K562 (cell line): Measurements from ENCODE around the gene DACT3. TPM values are rescaled to one million over a fixed set of nuclear protein-coding genes. Genes with fewer than 3 reads are reported as not detected.

Experiments used
- ATAC-seq: fragments of 200-7000 bp; cut with Tn5 transposase; 3 replicates; pipeline ENCODE4 v1.9.1; 2020; ENCODE audit warnings: moderate library complexity
- BruUV-seq: library from RNA; stranded (reverse); fragments of 400-500 nt; replicated peaks from 2 replicates; lab custom pipeline; 2021; lab: Mats Ljungman, UMichigan
- CTCF ChIA-PET: fragments of 300-600 bp; formaldehyde crosslinking; extraction: SDS; loops from one replicate; lab custom pipeline; 2021; ENCODE audit warnings: low intra/inter-chr PET ratio; lab: Yijun Ruan, JAX
- POLR2A ChIA-PET: fragments of 300-600, 350-650 bp; sonication (Branson Sonifier 250); formaldehyde crosslinking; extraction: SDS; loops from one replicate; lab custom pipeline; 2021; ENCODE audit warnings: antibody characterized with exemption, inconsistent platforms; lab: Yijun Ruan, JAX
- DNase-seq, 4 experiments: peaks; one replicate each; pipeline versions ENCODE4 v3.0.0 to v3.0.0-alpha.2; 2011 to 2018; ENCODE audit warnings: low spot score in 3 of 4, mixed read lengths in 3 of 4; ENCODE audit errors: extremely low read depth in 1 of 4
- FAIRE-seq: peaks from 2 replicates; lab custom pipeline; 2011; peaks lifted over from hg19 to GRCh38; lab: Jason Lieb, UNC
- H2AFZ ChIP-seq: 2 replicates; pipeline ENCODE4 v1.6.0; 2011; ENCODE audit warnings: low read depth, low read length, control low read depth, inconsistent platforms
- H3K27ac ChIP-seq: fragments of 200-600 bp; 3 replicates; pipeline ENCODE4 v1.8.0; 2011; ENCODE audit warnings: low read depth, mild to moderate bottlenecking, control low read depth, inconsistent platforms, low read length, moderate library complexity, mixed read lengths; ENCODE audit errors: extremely low read depth
- H3K27me3 ChIP-seq, 2 experiments: fragments of 300-600 bp in 1 of 2; 2 replicates in 1 of 2; 3 replicates in 1 of 2; pipeline versions ENCODE4 v1.6.0 to v1.8.0; 2011; ENCODE audit warnings: inconsistent platforms in 2 of 2, low read length in 2 of 2, mild to moderate bottlenecking in 1 of 2, mixed read lengths in 1 of 2, moderate library complexity in 1 of 2; ENCODE audit not compliant: control insufficient read depth in 2 of 2, insufficient read depth in 2 of 2
- H3K36me3 ChIP-seq: fragments of 300-600 bp; 3 replicates; pipeline ENCODE4 v1.8.0; 2011; ENCODE audit warnings: mild to moderate bottlenecking, low read length, inconsistent platforms; ENCODE audit not compliant: control insufficient read depth, insufficient read depth
- H3K4me1 ChIP-seq, 2 experiments: fragments of 200-600 bp in 1 of 2; replicated peaks in 1 of 2; 2 replicates in 1 of 2; 3 replicates in 1 of 2; pipeline versions ENCODE4 v1.5.1 to v1.8.0; 2011; ENCODE audit warnings: inconsistent platforms in 2 of 2, low read length in 2 of 2, mild to moderate bottlenecking in 1 of 2, mixed read lengths in 1 of 2, moderate library complexity in 1 of 2; ENCODE audit not compliant: control insufficient read depth in 2 of 2, insufficient read depth in 2 of 2
- H3K4me2 ChIP-seq: 2 replicates; pipeline ENCODE4 v1.6.1; 2011; ENCODE audit warnings: low read length, control low read depth, inconsistent platforms, mixed read lengths; ENCODE audit not compliant: insufficient read depth
- H3K4me3 ChIP-seq: fragments of 200-600 bp; sonication (generic), shearing (Covaris generic); 2 replicates; pipeline ENCODE4 v1.5.1; 2016; ENCODE audit warnings: control low read depth, inconsistent platforms
- H3K79me2 ChIP-seq: fragments of 200-600 bp; 3 replicates; pipeline ENCODE4 v1.8.0; 2011; ENCODE audit warnings: low read length, inconsistent platforms; ENCODE audit not compliant: control insufficient read depth, insufficient read depth
- H3K9ac ChIP-seq, 2 experiments: 2 replicates each; pipeline versions ENCODE4 v1.6.0 to v1.6.1; 2011; ENCODE audit warnings: low read depth in 2 of 2, low read length in 2 of 2, control low read depth in 1 of 2, inconsistent platforms in 1 of 2, mild to moderate bottlenecking in 1 of 2, mixed read lengths in 1 of 2; ENCODE audit not compliant: insufficient read depth in 1 of 2
- H3K9me1 ChIP-seq: one replicate; pipeline ENCODE4 v1.6.0; 2011; ENCODE audit warnings: inconsistent platforms, mild to moderate bottlenecking, low read length, moderate library complexity; ENCODE audit not compliant: control insufficient read depth, insufficient read depth
- H3K9me3 ChIP-seq: replicated peaks from 2 replicates; pipeline ENCODE4 v1.5.1; 2011; ENCODE audit warnings: low read depth, low read length, inconsistent platforms; ENCODE audit not compliant: control insufficient read depth, insufficient read depth
- H4K20me1 ChIP-seq: replicated peaks from 2 replicates; pipeline ENCODE4 v1.6.1; 2011; ENCODE audit warnings: low read length, inconsistent platforms, mixed read lengths; ENCODE audit not compliant: control insufficient read depth, insufficient read depth
- BCOR ChIP-seq: fragments of 450-650 bp; IDR thresholded peaks from 2 replicates; pipeline ENCODE4 v1.6.1; 2016
- BMI1 ChIP-seq: fragments of 150-350 bp; IDR thresholded peaks from 2 replicates; pipeline ENCODE4 v1.6.1; 2014; ENCODE audit warnings: low read length
- COPS2 ChIP-seq: fragments of 450-650 bp; conservative IDR thresholded peaks from 2 replicates; pipeline ENCODE4 v1.6.1; 2016; ENCODE audit warnings: mild to moderate bottlenecking, moderate library complexity
- CREM ChIP-seq: IDR thresholded peaks from 2 replicates; pipeline ENCODE4 v1.6.1; 2014; ENCODE audit warnings: antibody characterized with exemption, low read depth
- HIVEP1 ChIP-seq: fragments of 250-450 bp; sonication (Bioruptor Pico); IDR thresholded peaks from 2 replicates; pipeline ENCODE4 v1.4.0; 2020; ENCODE audit warnings: mild to moderate bottlenecking
- KDM2B ChIP-seq: fragments of 250-450 bp; sonication (Bioruptor Pico); IDR thresholded peaks from 2 replicates; pipeline ENCODE4 v1.8.0; 2021; ENCODE audit warnings: mild to moderate bottlenecking, moderate library complexity
- KHSRP ChIP-seq: fragments of 450-650 bp; IDR thresholded peaks from 2 replicates; pipeline ENCODE4 v1.6.1; 2017
- NCOR1 ChIP-seq: fragments of 450-650 bp; IDR thresholded peaks from 2 replicates; pipeline ENCODE4 v1.6.1; 2016; ENCODE audit warnings: mild to moderate bottlenecking, moderate library complexity
- PHF21A ChIP-seq: fragments of 450-650 bp; IDR thresholded peaks from 2 replicates; pipeline ENCODE4 v1.6.1; 2017; ENCODE audit warnings: low read depth, borderline replicate concordance
- PML ChIP-seq: IDR thresholded peaks from 2 replicates; pipeline ENCODE4 v1.6.1; 2012; ENCODE audit warnings: low read length, inconsistent platforms
- RCOR1 ChIP-seq, 2 experiments: IDR thresholded peaks; 2 replicates each; pipeline ENCODE4 v1.6.1; 2012; ENCODE audit warnings: low read depth in 2 of 2, low read length in 2 of 2, borderline replicate concordance in 1 of 2, improper control_type of control experiment in 1 of 2
- SMARCA5 ChIP-seq: fragments of 450-650 bp; IDR thresholded peaks from 2 replicates; pipeline ENCODE4 v1.6.1; 2016
- SMARCC2 ChIP-seq: fragments of 450-650 bp; IDR thresholded peaks from 2 replicates; pipeline ENCODE4 v1.6.1; 2017; ENCODE audit warnings: antibody characterized with exemption, moderate library complexity, mild to moderate bottlenecking, low read depth
- SMARCE1 ChIP-seq: fragments of 450-650 bp; IDR thresholded peaks from 2 replicates; pipeline ENCODE4 v1.7.1; 2016; ENCODE audit warnings: mild to moderate bottlenecking
- SRF ChIP-seq, 2 experiments: fragments of 250-450, 450-650 bp in 1 of 2; sonication (Bioruptor Pico) in 1 of 2; sonication (generic) in 1 of 2; formaldehyde crosslinking; IDR thresholded peaks; 2 replicates each; pipeline versions ENCODE4 v1.5.0 to v1.5.1; 2020 to 2022; ENCODE audit warnings: mild to moderate bottlenecking in 1 of 2, missing genetic modification reagents in 1 of 2
- TFAM ChIP-seq: fragments of 250-450 bp; sonication (Bioruptor Pico); conservative IDR thresholded peaks from 2 replicates; pipeline ENCODE4 v1.5.0; 2021; ENCODE audit warnings: mild to moderate bottlenecking, moderate library complexity
- ZFP30 ChIP-seq: fragments of 250-450 bp; sonication (Bioruptor Pico); IDR thresholded peaks from 2 replicates; pipeline ENCODE4 v1.8.0; 2022; ENCODE audit warnings: moderate library complexity, mild to moderate bottlenecking, inconsistent platforms, borderline replicate concordance
- ZNF134 ChIP-seq: fragments of 250-450 bp; sonication (Bioruptor Pico); conservative IDR thresholded peaks from 2 replicates; pipeline ENCODE4 v1.4.0; 2020
- ZNF354B ChIP-seq: fragments of 250-450 bp; sonication (Bioruptor Pico); IDR thresholded peaks from 2 replicates; pipeline ENCODE4 v1.4.0; 2020
- ZNF41 ChIP-seq: fragments of 250-450 bp; sonication (Bioruptor Pico); conservative IDR thresholded peaks from 2 replicates; pipeline ENCODE4 v1.4.0; 2020; ENCODE audit warnings: mild to moderate bottlenecking
- ZNF589 ChIP-seq: fragments of 200-800 bp; sonication (Bioruptor generic); IDR thresholded peaks from 2 replicates; pipeline ENCODE4 v1.6.1; 2016; ENCODE audit warnings: low read depth, missing genetic modification characterization, missing compliant biosample characterization
- WGBS: fragments of 100-300 bp; shearing (Covaris generic); methylation state at CpG from one replicate; pipeline ENCODE4 v1.1.6; 2016; ENCODE audit warnings: low coverage, mixed read lengths; ENCODE audit not compliant: insufficient coverage; ENCODE audit errors: missing lambda C conversion rate; 5-methylcytosine and 5-hydroxymethylcytosine counted together
- in situ Hi-C: fragments of 300-500 bp; cut with MboI; formaldehyde crosslinking; loops from 4 replicates; pipeline ENCODE4 v1.15.0; 2018; ENCODE audit warnings: inconsistent platforms, mixed read lengths
- intact Hi-C: fragments of 100-400 bp; cut with micrococcal nuclease; formaldehyde crosslinking; loops from 2 replicates; pipeline ENCODE4 v1.14.2; 2022
- polyA plus RNA-seq, 8 experiments: library from polyadenylated mRNA; depleted of rRNA in 4 of 8; stranded (reverse) in 5 of 8; unstranded in 3 of 8; fragments of >200 nt; fragmentation: Nextera tagmentation in 2 of 8; fragmentation: Illumina TruSeq in 1 of 8; extraction: Ambion mirVana in 2 of 8; extraction: Trizol in 1 of 8; gene quantifications; 2 replicates each; pipeline versions ENCODE4 v1.2.1 to v1.2.3, GENCODE V29; 2011 to 2014; ENCODE audit warnings: inconsistent platforms in 1 of 8, missing spikeins in 1 of 8
- total RNA-seq, 7 experiments: library from RNA; depleted of rRNA in 6 of 7; stranded (reverse); fragments of >200 nt in 6 of 7; fragmentation: Illumina TruSeq in 2 of 7; extraction: Trizol in 2 of 7; gene quantifications; 2 replicates each; pipeline versions ENCODE4 v1.2.1 to v1.2.3, GENCODE V29; 2011 to 2021; ENCODE audit warnings: low replicate concordance in 1 of 7
- TF ChIP-seq, protein P1 (sequence below), 2 experiments: fragments of 450-650 bp in 1 of 2; sonication (generic) in 1 of 2; formaldehyde crosslinking; conservative IDR thresholded peaks; 2 replicates each; pipeline versions ENCODE4 v1.4.0 to v1.8.1; 2020 to 2022; ENCODE audit warnings: mild to moderate bottlenecking in 1 of 2, missing genetic modification reagents in 1 of 2
- TF ChIP-seq, protein P2 (sequence below): fragments of 450-650 bp; IDR thresholded peaks from 2 replicates; pipeline ENCODE4 v1.6.1; 2017; ENCODE audit warnings: antibody characterized with exemption

Gene DACT3
- total and polyA plus RNA-seq, 9 of the 15 experiments (the other 6 are each of a cell fraction or from before 2014, with no cell fraction given): 0.67 to 6.5 (median 3.5) TPM

DNA sequence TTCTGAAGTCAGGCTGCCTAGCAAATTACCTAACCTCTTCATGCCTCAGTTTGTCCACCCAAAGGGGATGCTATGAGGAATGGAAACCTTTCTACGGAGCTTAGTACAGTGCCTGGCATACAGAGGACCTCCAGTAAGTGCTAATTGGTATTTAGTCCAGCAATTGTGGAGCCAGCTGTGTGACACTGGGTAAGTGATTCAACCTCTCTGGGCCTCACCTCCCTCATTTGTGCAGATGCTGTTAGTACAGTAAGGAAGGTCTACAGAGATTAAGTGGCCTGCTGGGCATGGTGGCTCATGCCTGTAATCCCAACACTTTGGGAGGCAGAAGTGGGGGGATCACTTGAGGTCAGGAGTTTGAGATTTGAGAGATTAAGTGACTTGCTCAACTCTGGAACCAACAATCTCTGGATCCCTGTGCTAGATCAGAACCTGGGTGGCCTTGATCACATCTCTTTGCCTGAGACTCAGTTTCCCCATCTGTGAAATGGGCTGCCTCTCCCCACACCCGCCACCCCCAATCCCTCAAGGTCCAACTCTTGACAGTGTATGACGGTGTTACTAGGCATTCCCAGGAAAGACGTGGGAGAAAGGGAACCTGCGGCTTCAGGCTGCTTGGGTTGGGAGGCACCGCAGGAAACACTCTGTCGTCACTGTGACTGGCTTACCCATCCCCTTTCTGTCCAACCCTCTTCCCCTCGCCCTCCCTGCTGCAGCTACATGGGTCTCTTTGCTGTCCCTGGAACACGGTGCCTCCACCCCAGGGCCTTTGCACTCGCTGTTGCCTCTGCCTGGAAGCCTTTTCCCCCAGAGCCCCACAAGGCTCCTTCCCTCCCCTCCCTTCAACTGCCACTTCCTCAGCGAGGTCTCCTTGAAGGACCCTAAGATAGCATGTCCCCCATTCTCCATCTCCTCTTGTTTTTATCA, 37.7 kb upstream of the DACT3 start:
- peaks cover 12% of the 10 kb centered on the region; the same call in 2 of the 3 replicates for H3K79me2 ChIP-seq
- CTCF ChIA-PET: no interaction called here
- H3K27me3 ChIP-seq: no peaks in the 10 kb centered on the region
- POLR2A ChIA-PET: interaction anchor here (0.6 to 0.7 kb wide), 4 partner anchors 42 to 125 kb away, joined by 3 to 4 read pairs (median 3); no protein-coding TSS in a partner anchor
- H3K9me1 ChIP-seq: no peaks in the 10 kb centered on the region
- H4K20me1 ChIP-seq: 0 out of 2 replicates have a peak, but pooled peaks cover 3% of the 10 kb centered on the region
- peaks cover 12 to 19% of the 10 kb centered on the region in 2 experiments; a peak in 4 of 5 replicates for H3K4me1 ChIP-seq
- whole genome bisulfite sequencing: 87% methylated on average over 11 of the region's 11 CpGs
- peaks cover 78% of the 10 kb centered on the region for H3K36me3 ChIP-seq
- ATAC-seq (no peak), FAIRE-seq (no peak), DNase-seq (no peak)
- peak overlapping the region; percentile 37; the same call in 1 of the 3 replicates for H3K27ac ChIP-seq
- in situ Hi-C loops: no loop called here
- no peak overlapping the region for H3K9ac ChIP-seq
- H2AFZ ChIP-seq: no peak overlapping the region
- no TSS peak for BruUV-seq
- H3K9me3 ChIP-seq: no peaks in the 10 kb centered on the region; the same call in 1 of the 2 replicates
- intact Hi-C loops: no loop called here
- H3K4me2 ChIP-seq: no peak overlapping the region
- H3K4me3 ChIP-seq: no peak overlapping the region
- TF ChIP-seq ZNF354B (CRISPR knock-in tag) (no peak), SMARCC2 (no peak), PML (no peak), ZNF41 (CRISPR knock-in tag) (no peak), NCOR1 (no peak), SMARCA5 (peak; percentile 74; the same call in 1 of the 2 replicates), RCOR1 (IDR thresholded peaks at IDR 0.05; ENCODE audit: borderline replicate concordance in 1 of 2, low read depth in 2 of 2, low read length in 2 of 2) (no peak; a peak in 1 of 4 replicates), TFAM (CRISPR knock-in tag) (no peak), SMARCE1 (no peak), SRF (CRISPR knock-in tag; IDR thresholded peaks at IDR 0.05) (no peak), BMI1 (no peak), HIVEP1 (CRISPR knock-in tag) (no peak), BCOR (peak; percentile 95), KDM2B (CRISPR knock-in tag) (no peak), CREM (no peak), PHF21A (no peak), COPS2 (no peak), ZNF589 (CRISPR knock-in tag) (0 out of 2 replicates have a peak, but pooled peaks have one; percentile 35), KHSRP (no peak), ZFP30 (CRISPR knock-in tag) (no peak), ZNF134 (CRISPR knock-in tag) (no peak)
- TF ChIP-seq, protein P1, sequence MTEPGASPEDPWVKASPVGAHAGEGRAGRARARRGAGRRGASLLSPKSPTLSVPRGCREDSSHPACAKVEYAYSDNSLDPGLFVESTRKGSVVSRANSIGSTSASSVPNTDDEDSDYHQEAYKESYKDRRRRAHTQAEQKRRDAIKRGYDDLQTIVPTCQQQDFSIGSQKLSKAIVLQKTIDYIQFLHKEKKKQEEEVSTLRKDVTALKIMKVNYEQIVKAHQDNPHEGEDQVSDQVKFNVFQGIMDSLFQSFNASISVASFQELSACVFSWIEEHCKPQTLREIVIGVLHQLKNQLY (CRISPR knock-in tag; conservative IDR thresholded peaks at IDR 0.05): no peak
- TF ChIP-seq, protein P2, sequence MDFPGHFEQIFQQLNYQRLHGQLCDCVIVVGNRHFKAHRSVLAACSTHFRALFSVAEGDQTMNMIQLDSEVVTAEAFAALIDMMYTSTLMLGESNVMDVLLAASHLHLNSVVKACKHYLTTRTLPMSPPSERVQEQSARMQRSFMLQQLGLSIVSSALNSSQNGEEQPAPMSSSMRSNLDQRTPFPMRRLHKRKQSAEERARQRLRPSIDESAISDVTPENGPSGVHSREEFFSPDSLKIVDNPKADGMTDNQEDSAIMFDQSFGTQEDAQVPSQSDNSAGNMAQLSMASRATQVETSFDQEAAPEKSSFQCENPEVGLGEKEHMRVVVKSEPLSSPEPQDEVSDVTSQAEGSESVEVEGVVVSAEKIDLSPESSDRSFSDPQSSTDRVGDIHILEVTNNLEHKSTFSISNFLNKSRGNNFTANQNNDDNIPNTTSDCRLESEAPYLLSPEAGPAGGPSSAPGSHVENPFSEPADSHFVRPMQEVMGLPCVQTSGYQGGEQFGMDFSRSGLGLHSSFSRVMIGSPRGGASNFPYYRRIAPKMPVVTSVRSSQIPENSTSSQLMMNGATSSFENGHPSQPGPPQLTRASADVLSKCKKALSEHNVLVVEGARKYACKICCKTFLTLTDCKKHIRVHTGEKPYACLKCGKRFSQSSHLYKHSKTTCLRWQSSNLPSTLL: no peak
